HG02973 (cell line): ENCODE results near the gene SOX15.
"Not testable (repeated sequence)": the region's sequence is repeated elsewhere in the genome, so short reads cannot be mapped to it uniquely, and the experiment has no call there.

Experiments
- ATAC-seq: cut with Tn5 transposase; IDR thresholded peaks from one replicate; pipeline ENCODE4 v1.9.1; 2021; ENCODE audit warnings: moderate library complexity; ENCODE audit not compliant: unreplicated experiment

The SOX15 gene

DNA sequence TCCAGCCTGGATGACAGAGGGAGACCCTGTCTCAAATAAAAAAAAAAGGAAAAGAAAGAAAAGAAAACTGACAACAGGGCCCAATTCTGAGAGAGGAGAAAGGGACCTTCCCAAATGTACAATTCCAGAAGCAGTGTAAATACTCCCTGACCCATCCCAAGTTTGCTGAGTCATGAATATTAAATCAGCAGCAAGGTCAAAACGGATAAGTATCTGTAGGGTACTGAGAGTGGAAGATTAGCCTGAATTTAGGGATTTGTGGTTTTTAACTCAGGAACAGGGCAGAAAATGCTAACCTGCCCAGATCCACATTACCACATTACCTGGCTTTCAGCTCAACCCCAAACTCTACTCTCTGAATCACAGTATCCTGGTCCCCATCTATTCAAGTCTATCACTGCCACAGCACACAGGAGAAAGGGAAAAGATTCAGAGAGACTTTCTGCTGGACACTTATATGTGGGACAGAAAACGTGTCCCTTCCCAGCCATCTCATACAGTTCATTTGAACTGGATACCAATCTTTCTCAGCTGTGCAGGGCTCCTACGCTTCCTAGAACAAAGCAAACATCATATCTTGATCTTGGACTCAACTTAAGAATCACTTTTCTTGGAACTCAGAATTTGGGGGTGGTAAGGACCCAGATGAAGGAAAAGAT is 21.9 kb upstream of the SOX15 start:
- ATAC-seq: no peak

DNA sequence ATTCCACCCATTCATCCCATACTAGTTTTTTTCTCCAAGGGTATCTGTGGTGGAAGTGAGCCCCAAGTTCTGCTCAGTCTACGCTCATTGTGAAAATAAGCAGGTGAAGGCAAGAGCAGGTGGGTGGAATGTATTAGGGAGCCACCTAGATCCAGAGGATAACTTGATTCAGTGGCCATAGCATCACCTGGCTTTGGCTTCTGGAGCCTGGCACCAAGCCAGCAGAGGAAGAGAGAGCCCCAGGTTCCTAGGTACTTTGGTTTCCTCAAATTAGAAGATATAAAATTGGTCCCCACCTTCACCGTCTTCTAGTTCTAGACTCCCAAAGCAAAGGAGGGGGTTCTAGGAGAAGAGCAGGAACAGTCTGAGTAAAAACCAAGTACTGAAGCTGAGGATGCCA is 20.7 kb upstream of the SOX15 start:
- ATAC-seq: no peak

DNA sequence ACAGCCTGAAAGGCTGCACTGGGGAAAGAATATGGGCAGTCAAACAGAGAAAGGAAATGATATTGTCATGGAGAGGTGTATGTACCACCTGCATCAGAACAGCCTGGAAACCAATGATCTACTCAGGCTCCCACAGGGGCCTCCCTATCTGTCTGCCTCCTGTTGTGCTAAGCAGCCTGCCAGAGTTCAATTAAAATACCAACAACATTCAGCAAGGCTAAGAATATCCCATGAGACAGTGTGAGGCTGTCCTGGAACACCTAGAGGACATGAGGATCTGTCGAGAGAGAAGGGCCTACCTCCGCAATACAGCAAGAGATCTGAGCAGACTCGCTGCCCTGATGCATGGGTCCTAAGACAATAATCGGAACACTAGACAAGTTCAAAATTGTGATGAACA is 16.4 kb upstream of the SOX15 start:
- ATAC-seq: no peak

- not testable (repeated sequence) for ATAC-seq
Observed at GRCh38 chr17:7597561-7597960, 7.7 kb upstream of the SOX15 start.

DNA sequence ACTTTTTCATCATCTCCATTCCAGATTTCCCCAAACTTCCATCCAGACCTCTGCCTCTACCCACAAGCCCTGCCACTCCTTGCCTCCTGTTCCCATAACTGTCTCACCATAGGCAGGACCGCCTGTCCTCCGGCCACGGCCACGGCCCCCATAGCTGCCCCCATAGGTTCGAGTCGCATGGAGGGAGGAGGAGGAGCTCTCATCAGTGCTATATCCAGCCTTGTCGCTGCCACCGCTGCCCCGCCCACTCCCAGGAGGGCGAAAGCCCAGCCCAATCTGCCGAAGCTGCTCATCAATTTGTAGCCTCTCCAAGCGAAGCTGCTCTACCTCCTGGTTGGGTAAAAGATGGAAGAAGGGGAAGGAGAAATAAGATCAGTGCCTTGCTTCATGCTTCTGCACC is 3.4 kb upstream of the SOX15 start:
- ATAC-seq: no peak

GRCh38 chr17:7592422-7593021 is 2.6 kb upstream of the SOX15 start:
- no peak for ATAC-seq

- ATAC-seq: no peak
Observed at GRCh38 chr17:7591596-7591995, 1.7 kb upstream of the SOX15 start.

DNA sequence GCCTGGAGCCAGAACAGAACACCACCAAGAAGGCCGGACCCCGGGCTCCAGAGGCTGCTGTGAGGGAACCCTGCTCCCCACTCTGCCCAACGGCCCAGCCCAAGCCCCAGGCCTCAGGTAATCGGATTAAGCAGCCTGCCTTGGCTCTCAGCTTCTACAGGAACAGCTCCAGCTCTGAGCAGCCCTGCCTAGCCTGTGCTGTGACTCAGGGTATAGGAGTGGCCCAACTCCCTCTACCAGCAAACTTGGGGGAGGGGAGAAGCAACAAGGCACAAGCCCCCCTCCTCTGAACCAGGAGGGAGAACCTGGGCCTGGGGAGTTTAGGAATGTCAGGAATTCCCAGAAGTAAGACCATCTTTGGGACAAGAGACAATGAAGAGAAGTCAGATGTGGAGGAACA is 849 bp upstream of the SOX15 start:
- ATAC-seq: no peak

DNA sequence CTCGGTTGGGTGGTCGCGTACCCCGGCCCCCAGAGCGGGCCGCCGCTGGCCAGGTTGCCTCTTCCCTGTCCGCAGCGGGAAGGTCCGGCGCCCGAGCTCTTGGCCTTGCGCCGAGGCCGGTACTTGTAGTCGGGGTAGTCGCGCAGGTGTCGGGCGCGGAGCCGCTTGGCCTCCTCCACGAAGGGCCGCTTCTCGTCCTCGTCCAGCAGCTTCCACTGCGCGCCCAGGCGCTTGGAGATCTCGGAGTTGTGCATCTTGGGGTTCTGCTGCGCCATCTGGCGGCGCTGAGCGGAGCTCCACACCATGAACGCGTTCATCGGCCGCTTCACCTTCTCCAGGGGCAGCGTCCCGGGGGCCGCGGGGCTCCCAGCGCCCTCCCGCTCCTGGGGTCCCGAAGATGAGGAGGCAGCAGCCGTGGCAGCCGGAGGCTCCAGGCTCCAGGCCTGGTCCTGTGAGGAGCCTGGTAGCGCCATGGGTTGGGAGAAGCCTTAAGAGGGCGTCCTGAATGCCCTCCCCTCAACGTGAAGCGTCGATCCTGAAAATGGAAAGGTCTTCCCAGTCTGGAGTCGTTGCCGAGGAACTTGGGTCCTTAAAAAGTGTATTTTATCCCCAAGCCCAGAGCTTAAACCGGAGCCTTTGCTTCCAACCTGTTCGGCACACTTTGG is 558 bp downstream of the SOX15 start:
- no peak for ATAC-seq

GRCh38 chr17:7588553-7589203 is 1.2 kb downstream of the SOX15 start:
- ATAC-seq: no peak

DNA sequence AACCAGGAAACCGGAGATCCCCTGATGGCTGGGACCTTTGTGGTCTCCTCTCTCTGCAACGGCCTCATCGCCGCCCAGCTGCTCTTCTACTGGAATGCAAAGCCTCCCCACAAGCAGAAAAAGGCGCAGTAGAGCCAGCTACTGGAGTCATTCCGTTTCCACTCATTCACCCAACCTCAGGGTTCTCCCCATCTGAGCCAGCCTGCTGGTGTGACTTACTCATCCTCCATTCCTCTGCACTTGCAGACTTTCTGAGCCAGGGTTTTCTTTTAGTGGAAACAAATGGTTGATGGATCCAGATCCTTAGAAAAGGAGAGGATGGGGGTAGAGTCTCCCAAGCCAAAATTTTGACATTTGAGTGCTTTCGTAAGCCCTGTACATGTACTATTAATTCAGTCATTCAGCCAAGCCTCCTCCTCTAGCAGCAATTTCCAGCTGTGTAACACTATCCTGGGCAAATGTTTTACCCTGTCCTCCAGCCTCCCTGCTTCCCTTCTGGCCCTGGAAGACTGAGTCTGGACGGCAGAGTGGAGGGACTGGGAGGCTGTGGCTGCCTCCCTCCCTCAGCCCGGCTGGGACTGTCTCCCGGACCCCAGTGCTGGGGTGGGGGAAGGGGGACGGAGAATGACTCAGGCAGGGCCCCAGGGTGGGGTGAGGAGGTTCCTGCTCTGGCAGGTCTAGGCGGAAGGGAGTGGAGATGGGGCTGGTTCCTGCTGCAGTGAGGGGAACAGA is 2.3 kb downstream of the SOX15 start:
- no peak for ATAC-seq

DNA sequence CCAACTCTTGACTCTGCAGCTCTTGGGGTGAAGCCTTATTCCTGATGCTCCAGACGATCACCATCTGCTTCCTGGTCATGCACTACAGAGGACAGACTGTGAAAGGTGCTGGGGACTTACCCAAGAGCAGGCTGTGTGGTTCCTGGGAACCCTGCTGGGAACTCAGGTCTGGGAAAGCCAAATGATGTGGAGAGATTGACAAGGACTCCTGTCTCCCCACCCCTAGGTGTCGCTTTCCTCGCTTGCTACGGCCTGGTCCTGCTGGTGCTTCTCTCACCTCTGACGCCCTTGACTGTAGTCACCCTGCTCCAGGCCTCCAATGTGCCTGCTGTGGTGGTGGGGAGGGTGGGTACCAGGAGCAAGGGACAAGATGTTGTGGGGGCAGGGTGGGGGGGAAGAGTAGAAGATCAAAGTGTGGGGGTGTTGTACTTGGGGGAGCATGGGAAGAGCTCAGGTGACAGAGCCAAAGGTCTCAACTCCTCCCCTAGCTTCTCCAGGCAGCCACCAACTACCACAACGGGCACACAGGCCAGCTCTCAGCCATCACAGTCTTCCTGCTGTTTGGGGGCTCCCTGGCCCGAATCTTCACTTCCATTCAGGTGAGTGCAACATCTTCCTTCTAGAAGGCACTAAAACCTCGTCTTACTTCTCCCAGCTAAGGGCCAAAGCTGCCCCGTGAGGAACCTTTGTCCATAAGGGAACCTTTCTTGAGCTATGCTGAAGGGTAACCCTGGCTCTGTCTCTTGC is 3.0 kb downstream of the SOX15 start:
- ATAC-seq: no peak

DNA sequence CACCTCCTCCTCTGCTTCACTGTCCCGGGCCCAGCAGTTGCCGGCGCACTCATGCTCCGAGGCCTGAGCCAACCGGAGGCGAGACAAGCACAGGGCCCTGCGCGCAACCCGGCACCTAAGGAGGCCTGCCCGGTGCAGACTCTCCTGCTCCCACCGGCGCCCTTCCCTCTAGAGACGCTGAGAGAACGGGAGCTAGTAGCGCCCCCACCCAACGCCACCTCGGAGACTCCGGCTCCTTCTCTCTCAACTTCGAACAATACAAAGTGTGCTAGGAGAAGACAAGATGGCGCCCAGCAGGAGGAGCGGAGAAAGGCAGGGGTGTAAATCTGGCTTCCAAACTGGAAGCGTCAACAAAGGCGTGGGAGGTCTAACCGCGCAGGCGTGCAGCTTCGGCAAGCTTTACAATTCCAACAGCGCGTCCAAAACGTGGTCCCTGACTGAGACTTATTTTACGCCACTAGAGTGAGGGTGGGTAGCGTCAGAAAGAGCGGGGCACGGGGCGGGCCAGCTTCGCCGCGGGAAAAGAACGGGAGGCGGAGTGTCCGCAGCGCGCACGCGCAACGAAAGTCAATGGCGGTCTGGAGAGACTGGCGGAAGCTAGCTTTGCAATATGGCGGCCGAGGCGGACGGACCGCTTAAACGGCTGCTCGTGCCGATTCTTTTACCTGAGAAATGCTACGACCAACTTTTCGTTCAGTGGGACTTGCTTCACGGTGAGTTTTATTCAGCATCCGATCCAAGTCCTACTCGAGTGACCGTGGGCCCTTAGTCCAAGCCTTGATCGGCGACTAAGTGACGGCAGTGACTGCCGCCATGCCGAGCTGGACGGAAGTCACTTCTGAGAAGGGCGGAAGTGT is 6.4 kb downstream of the SOX15 start, which contains the start of gene MPDU1:
Gene MPDU1, plus strand, starts transcription at position 600 of the 857 bp plus-strand sequence. Its CDS starts 11 bp downstream, at position 611.
- ATAC-seq: peak; percentile 49

DNA sequence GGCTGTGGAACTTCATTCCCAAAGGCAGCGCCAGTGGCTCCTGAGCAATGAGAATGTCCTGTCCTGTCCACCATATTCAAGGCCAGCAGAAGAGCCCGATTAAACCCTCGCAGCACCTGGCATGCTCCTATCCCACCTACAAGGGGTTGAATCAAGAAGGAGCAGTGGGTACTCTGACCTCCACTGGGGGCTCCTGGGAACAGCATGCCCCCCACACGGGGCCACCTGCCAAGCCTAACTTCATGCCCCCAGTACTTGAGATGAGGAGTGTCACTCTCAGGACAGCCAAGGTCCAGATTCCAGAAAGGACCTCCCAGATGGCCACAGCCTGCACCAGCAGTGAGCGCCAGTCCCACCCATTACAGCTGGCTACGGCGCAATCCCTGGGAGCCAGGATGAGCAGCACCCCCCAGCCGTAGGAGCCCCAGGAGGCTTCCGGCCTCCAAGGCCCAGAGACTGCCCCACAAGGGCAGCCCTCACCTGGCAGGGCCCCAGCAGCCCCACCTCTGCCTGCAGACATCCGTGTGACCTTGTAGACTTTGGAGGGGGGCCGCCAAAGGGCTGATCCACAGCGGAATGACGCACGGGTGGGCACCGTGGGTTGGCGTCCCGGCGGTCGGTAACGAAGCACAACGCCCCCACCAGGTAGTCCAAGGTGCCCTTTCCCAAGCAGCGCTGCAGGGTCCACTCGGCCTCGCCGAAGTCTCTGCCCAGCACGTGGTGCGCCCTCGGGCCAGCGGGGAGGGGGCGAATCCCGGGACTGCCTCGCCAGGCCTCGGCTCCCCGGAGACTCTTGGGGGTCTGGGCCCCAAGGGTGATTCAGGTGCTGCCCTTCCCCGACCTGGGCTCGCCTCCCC is 7.3 kb downstream of the SOX15 start:
- no peak for ATAC-seq

GRCh38 chr17:7580604-7581575 is 9.0 kb downstream of the SOX15 start:
- no peak for ATAC-seq

DNA sequence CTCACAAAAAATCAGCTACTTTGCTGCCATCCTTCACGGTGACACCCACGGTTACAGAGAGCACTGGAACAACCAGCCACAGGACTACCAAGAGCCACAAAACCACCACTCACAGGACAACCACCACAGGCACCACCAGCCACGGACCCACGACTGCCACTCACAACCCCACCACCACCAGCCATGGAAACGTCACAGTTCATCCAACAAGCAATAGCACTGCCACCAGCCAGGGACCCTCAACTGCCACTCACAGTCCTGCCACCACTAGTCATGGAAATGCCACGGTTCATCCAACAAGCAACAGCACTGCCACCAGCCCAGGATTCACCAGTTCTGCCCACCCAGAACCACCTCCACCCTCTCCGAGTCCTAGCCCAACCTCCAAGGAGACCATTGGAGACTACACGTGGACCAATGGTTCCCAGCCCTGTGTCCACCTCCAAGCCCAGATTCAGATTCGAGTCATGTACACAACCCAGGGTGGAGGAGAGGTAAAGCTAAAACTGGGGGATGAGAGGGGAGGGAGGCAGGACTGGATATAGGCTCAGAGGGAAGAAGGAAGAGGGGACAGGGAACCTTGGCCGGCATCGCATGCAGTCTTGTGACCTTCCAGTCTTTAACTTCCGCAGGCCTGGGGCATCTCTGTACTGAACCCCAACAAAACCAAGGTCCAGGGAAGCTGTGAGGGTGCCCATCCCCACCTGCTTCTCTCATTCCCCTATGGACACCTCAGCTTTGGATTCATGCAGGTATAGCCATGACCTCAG is 9.9 kb downstream of the SOX15 start:
- ATAC-seq: no peak
